ENCODE measurements around the gene CETN3.

CETN3 gene

DNA sequence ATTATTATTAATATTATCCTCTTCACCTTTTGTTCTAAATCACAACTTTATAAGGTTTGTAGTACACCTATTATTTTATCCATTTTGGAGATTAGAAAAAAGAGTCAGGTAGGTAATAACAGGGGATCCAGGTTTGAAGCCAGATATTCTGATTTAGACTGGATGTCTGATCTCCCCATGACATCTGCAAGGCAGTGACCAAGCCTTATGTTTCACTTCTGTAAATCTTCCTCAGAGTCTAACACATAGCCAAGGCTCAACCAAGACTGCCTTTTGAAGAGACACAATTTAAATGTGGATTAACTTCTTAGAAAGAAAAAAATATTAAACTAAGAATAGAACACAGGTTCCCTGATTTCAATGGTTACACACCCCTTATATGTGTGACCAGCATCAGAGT, 44.2 kb downstream of the CETN3 start:
- no peaks in the 10 kb centered on the region for H3K4me1 ChIP-seq (ENCODE audit: insufficient read depth, poor library complexity, severe bottlenecking)
- no peaks in the 10 kb centered on the region for H3K36me3 ChIP-seq (ENCODE audit: low read depth)
- no peak overlapping the region for H3K27ac ChIP-seq (ENCODE audit: poor library complexity, severe bottlenecking)
- H3K27me3 ChIP-seq (ENCODE audit: insufficient read depth, poor library complexity, severe bottlenecking) = peaks cover 29% of the 10 kb centered on the region
- ATAC-seq (ENCODE audit: low read depth) = no peak
- no peak overlapping the region for H3K4me3 ChIP-seq (ENCODE audit: severe bottlenecking)
- DNase-seq (ENCODE audit: low spot score) = no peak
- no peaks in the 10 kb centered on the region for H3K9me3 ChIP-seq (ENCODE audit: severe bottlenecking)
- TF ChIP-seq, protein P1, sequence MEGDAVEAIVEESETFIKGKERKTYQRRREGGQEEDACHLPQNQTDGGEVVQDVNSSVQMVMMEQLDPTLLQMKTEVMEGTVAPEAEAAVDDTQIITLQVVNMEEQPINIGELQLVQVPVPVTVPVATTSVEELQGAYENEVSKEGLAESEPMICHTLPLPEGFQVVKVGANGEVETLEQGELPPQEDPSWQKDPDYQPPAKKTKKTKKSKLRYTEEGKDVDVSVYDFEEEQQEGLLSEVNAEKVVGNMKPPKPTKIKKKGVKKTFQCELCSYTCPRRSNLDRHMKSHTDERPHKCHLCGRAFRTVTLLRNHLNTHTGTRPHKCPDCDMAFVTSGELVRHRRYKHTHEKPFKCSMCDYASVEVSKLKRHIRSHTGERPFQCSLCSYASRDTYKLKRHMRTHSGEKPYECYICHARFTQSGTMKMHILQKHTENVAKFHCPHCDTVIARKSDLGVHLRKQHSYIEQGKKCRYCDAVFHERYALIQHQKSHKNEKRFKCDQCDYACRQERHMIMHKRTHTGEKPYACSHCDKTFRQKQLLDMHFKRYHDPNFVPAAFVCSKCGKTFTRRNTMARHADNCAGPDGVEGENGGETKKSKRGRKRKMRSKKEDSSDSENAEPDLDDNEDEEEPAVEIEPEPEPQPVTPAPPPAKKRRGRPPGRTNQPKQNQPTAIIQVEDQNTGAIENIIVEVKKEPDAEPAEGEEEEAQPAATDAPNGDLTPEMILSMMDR (IDR thresholded peaks at IDR 0.05; ENCODE audit: poor library complexity, severe bottlenecking) = no peak

DNA sequence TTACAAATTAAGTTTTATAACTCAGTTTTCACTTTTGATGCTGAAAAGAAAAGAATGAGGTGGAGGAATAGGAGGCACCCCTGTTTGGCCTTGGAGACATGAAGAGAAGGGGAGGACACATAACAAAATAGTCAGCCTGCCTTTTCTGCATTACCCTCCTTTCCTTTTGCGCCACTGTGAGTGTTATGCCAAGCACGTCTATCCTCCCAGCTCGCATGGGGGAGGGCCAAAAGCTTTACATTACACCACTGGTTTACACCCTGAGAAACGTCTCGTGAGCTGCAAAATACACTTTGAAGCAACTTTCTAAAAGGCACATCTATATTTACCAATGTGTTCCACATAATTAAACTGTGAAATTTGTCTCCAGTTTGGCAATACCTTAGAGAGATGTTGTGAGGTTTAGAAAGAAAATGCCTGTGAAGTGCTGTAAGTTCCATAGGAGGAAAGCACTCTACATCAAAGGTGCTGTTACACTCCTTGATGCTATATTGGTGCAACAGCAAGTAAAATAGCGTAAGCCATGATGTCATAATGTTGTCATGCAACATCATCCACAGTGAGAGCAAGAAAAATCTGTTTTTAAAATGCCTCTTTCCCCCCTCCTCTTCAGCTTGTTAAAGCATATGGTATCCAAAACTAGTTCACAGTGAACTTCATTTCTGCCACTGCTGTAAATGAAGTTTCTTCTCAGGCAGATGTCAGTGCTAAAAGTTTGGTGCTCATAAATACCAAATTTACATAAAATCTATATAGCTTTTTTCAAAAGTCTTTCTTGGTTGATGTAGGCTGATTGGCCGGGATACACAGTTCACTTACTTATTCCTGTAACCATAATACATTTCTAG, 50.3 kb downstream of the CETN3 start:
- ATAC-seq (ENCODE audit: low read depth) (no peak), DNase-seq (ENCODE audit: low spot score) (no peak)
- Histone ChIP-seq H3K27me3 (ENCODE audit: insufficient read depth, poor library complexity, severe bottlenecking) (peaks cover 9% of the 10 kb centered on the region), H3K9me3 (ENCODE audit: severe bottlenecking) (no peaks in the 10 kb centered on the region), H3K4me3 (ENCODE audit: severe bottlenecking) (no peak overlapping the region), H3K4me1 (ENCODE audit: insufficient read depth, poor library complexity, severe bottlenecking) (no peaks in the 10 kb centered on the region), H3K36me3 (ENCODE audit: low read depth) (no peaks in the 10 kb centered on the region), H3K27ac (ENCODE audit: poor library complexity, severe bottlenecking) (no peak overlapping the region)
- TF ChIP-seq, protein P1 (IDR thresholded peaks at IDR 0.05; ENCODE audit: poor library complexity, severe bottlenecking) = no peak

DNA sequence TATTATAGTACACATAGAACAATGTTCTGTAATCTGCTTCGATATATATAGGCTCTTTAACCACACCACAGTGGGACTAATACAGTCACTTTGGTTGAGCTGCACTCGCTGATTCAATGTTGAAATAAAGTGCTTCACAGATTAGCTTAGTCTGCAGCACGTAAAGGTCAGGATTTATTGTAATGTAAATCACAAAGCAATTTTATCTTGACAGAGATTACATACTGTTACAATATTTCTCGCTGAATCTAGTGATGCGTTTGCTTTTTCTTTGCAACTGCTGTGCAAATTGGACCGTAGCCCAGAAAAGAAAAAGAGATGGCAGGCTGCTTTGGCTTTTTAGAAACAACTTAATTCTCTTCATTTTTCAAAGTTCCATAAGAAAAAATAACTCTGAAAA, 52.9 kb downstream of the CETN3 start:
- peaks cover 3% of the 10 kb centered on the region for H3K27me3 ChIP-seq (ENCODE audit: insufficient read depth, poor library complexity, severe bottlenecking)
- DNase-seq (ENCODE audit: low spot score) (no peak), ATAC-seq (ENCODE audit: low read depth) (no peak)
- H3K4me1 ChIP-seq (ENCODE audit: insufficient read depth, poor library complexity, severe bottlenecking) = no peaks in the 10 kb centered on the region
- TF ChIP-seq, protein P1 (IDR thresholded peaks at IDR 0.05; ENCODE audit: poor library complexity, severe bottlenecking) = no peak
- H3K9me3 ChIP-seq (ENCODE audit: severe bottlenecking) = no peaks in the 10 kb centered on the region
- H3K27ac ChIP-seq (ENCODE audit: poor library complexity, severe bottlenecking) = no peak overlapping the region
- H3K4me3 ChIP-seq (ENCODE audit: severe bottlenecking) = no peak overlapping the region
- H3K36me3 ChIP-seq (ENCODE audit: low read depth) = no peaks in the 10 kb centered on the region

DNA sequence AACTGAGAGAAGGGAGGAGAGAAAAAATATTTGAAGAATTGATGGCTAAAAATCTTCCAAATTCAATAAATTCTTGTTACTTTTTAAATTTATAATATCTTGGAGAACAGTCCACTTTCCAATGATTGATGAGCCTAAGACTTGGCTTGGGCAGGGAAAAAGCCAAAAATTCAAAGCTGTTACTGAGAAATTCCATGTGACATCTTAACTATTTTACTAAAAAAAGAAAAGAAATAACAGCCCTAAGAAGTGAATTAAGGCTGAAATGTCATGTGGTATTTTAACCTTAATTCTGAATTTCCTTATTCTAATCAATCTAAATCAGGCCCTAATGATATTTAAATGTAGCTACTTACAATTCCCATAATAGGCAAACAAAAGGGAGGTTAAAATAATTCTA, 53.4 kb downstream of the CETN3 start:
- Histone ChIP-seq H3K27ac (ENCODE audit: poor library complexity, severe bottlenecking) (no peak overlapping the region), H3K27me3 (ENCODE audit: insufficient read depth, poor library complexity, severe bottlenecking) (no peaks in the 10 kb centered on the region), H3K36me3 (ENCODE audit: low read depth) (no peaks in the 10 kb centered on the region), H3K4me3 (ENCODE audit: severe bottlenecking) (no peak overlapping the region), H3K4me1 (ENCODE audit: insufficient read depth, poor library complexity, severe bottlenecking) (no peaks in the 10 kb centered on the region), H3K9me3 (ENCODE audit: severe bottlenecking) (no peaks in the 10 kb centered on the region)
- TF ChIP-seq, protein P1 (IDR thresholded peaks at IDR 0.05; ENCODE audit: poor library complexity, severe bottlenecking) = no peak
- no peak for ATAC-seq (ENCODE audit: low read depth)
- no peak for DNase-seq (ENCODE audit: low spot score)

DNA sequence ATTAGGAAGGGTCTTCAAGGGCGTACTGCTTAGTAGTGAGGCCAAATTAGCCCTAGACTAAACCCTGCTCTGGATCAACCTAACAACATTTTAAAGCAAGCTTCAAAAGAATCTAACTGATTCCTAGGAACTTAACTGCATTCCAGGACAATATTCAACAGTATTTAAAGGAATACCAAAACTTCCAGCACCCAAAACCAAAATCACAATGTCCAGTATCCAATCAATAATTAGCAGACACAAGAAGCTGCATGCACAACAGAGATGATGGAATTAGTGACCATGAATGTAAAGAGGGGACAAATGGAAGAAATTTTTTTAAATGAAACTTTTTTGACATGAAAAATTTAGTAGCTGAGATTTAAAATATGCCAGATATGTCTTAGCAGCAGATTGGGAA, 53.9 kb downstream of the CETN3 start:
- Histone ChIP-seq H3K4me3 (ENCODE audit: severe bottlenecking) (no peak overlapping the region), H3K9me3 (ENCODE audit: severe bottlenecking) (no peaks in the 10 kb centered on the region), H3K4me1 (ENCODE audit: insufficient read depth, poor library complexity, severe bottlenecking) (no peaks in the 10 kb centered on the region), H3K27me3 (ENCODE audit: insufficient read depth, poor library complexity, severe bottlenecking) (peaks cover 3% of the 10 kb centered on the region), H3K27ac (ENCODE audit: poor library complexity, severe bottlenecking) (no peak overlapping the region), H3K36me3 (ENCODE audit: low read depth) (no peaks in the 10 kb centered on the region)
- DNase-seq (ENCODE audit: low spot score) (no peak), ATAC-seq (ENCODE audit: low read depth) (no peak)
- TF ChIP-seq, protein P1 (IDR thresholded peaks at IDR 0.05; ENCODE audit: poor library complexity, severe bottlenecking) = no peak

Measured in RWPE2 (cell line).